NAMALWA (cell line): ENCODE measurements around the gene CUBN.

Source experiments
- DNase-seq: peaks from one replicate; pipeline ENCODE4 v3.0.0-alpha.2; 2015; ENCODE audit warnings: low spot score

CUBN gene

GRCh38 chr10:17068953-17069352, 60.7 kb downstream of the CUBN start:
- DNase-seq: no peak

GRCh38 chr10:17067376-17068264, 62.0 kb downstream of the CUBN start:
- no peak for DNase-seq

GRCh38 chr10:17066807-17067206, 62.8 kb downstream of the CUBN start:
- no peak for DNase-seq

GRCh38 chr10:17066000-17066399, 63.6 kb downstream of the CUBN start:
- DNase-seq: no peak

GRCh38 chr10:17065273-17065672, 64.3 kb downstream of the CUBN start:
- DNase-seq: no peak

- no peak for DNase-seq
Observed at GRCh38 chr10:17064435-17064834, 65.2 kb downstream of the CUBN start.

GRCh38 chr10:17062955-17063484, 66.6 kb downstream of the CUBN start:
- no peak for DNase-seq

- no peak for DNase-seq
Observed at GRCh38 chr10:17062493-17062892, 67.1 kb downstream of the CUBN start.

GRCh38 chr10:17062009-17062408, 67.6 kb downstream of the CUBN start:
- DNase-seq: no peak

GRCh38 chr10:17061418-17061817, 68.2 kb downstream of the CUBN start:
- no peak for DNase-seq

GRCh38 chr10:17060289-17060688, 69.3 kb downstream of the CUBN start:
- DNase-seq: no peak

GRCh38 chr10:17059197-17059688, 70.4 kb downstream of the CUBN start:
- no peak for DNase-seq

GRCh38 chr10:17058093-17058492, 71.5 kb downstream of the CUBN start:
- no peak for DNase-seq

GRCh38 chr10:17056781-17057428, 72.7 kb downstream of the CUBN start:
- DNase-seq: no peak

- DNase-seq: no peak
Observed at GRCh38 chr10:17053513-17053912, 76.1 kb downstream of the CUBN start.

GRCh38 chr10:17053061-17053460, 76.5 kb downstream of the CUBN start:
- no peak for DNase-seq

- DNase-seq: no peak
Observed at GRCh38 chr10:17051851-17052250, 77.8 kb downstream of the CUBN start.

- DNase-seq: no peak
Observed at GRCh38 chr10:17049195-17049594, 80.4 kb downstream of the CUBN start.

GRCh38 chr10:17047908-17048307, 81.7 kb downstream of the CUBN start:
- DNase-seq: no peak

- no peak for DNase-seq
Observed at GRCh38 chr10:17046989-17047388, 82.6 kb downstream of the CUBN start.

GRCh38 chr10:17043586-17043985, 86.0 kb downstream of the CUBN start:
- DNase-seq: no peak

GRCh38 chr10:17041626-17042520, 87.7 kb downstream of the CUBN start:
- no peak for DNase-seq
